ENCODE results near the gene JMJD1C.

JMJD1C gene

GRCh38 chr10:63467841-63468240, 2.1 kb upstream of the JMJD1C start:
- ChIA-PET CTCF (no interaction called here), POLR2A (no interaction called here)
- H3K27ac ChIP-seq (ENCODE audit: extremely low read depth, low read depth, low read length), result no peak overlapping the region
- no peak overlapping the region for H3K4me3 ChIP-seq (ENCODE audit: low read depth, low read length)
- H3K36me3 ChIP-seq (ENCODE audit: control insufficient read depth in 2 of 2, insufficient read depth in 1 of 2, low read length in 2 of 2), result no peaks in the 10 kb centered on the region
- H3K9me3 ChIP-seq (ENCODE audit: control insufficient read depth, insufficient read depth, low read depth, low read length), result no peaks in the 10 kb centered on the region
- TF ChIP-seq SCRT2 (tag by site-specific recombination; IDR thresholded peaks at IDR 0.05) (peak; percentile 57; the same call in 1 of the 2 replicates), MEIS1 (CRISPR knock-in tag; IDR thresholded peaks at IDR 0.05; ENCODE audit: borderline replicate concordance) (no peak), ZBTB11 (tag by site-specific recombination; conservative IDR thresholded peaks at IDR 0.05; ENCODE audit: low read depth) (no peak), PRDM6 (tag by site-specific recombination; IDR thresholded peaks at IDR 0.05) (peak; percentile 84), IKZF3 (tag by site-specific recombination; IDR thresholded peaks at IDR 0.05) (0 out of 2 replicates have a peak, but pooled peaks have one; percentile 56)
- H3K4me1 ChIP-seq (ENCODE audit: control insufficient read depth, insufficient read depth, low read length), result peaks cover 7% of the 10 kb centered on the region; the same call in 1 of the 2 replicates

GRCh38 chr10:63466144-63466935, 563 bp upstream of the JMJD1C start:
- no peaks in the 10 kb centered on the region for H3K36me3 ChIP-seq (ENCODE audit: control insufficient read depth in 2 of 2, insufficient read depth in 1 of 2, low read length in 2 of 2)
- H3K4me1 ChIP-seq (ENCODE audit: control insufficient read depth, insufficient read depth, low read length), result peaks cover 5% of the 10 kb centered on the region; the same call in 1 of the 2 replicates
- ChIA-PET POLR2A (interaction anchor here (1.1 to 3.6 kb wide), 3 partner anchors 49 to 163 kb away, joined by 4 to 26 read pairs (median 4); partner anchors contain the start of gene REEP3), CTCF (interaction anchor here (0.5 to 1.4 kb wide), 5 partner anchors 32 to 306 kb away, joined by 4 to 5 read pairs (median 5); no protein-coding TSS in a partner anchor)
- peak overlapping the region; percentile 98 for H3K4me3 ChIP-seq (ENCODE audit: low read depth, low read length)
- peak overlapping the region; percentile 95 for H3K27ac ChIP-seq (ENCODE audit: extremely low read depth, low read depth, low read length)
- no peaks in the 10 kb centered on the region for H3K9me3 ChIP-seq (ENCODE audit: control insufficient read depth, insufficient read depth, low read depth, low read length)
- TF ChIP-seq ZNF555 (tag by site-specific recombination; conservative IDR thresholded peaks at IDR 0.05) (no peak), ZNF169 (tag by site-specific recombination; IDR thresholded peaks at IDR 0.05) (no peak), ZNF621 (tag by site-specific recombination; IDR thresholded peaks at IDR 0.05) (no peak), ZNF121 (tag by site-specific recombination; IDR thresholded peaks at IDR 0.05) (no peak), TSHZ1 (tag by site-specific recombination; IDR thresholded peaks at IDR 0.05; ENCODE audit: borderline replicate concordance) (no peak), ZNF24 (tag by site-specific recombination; IDR thresholded peaks at IDR 0.05) (no peak), ZNF133 (tag by site-specific recombination; IDR thresholded peaks at IDR 0.05) (no peak), ZBTB8A (tag by site-specific recombination; IDR thresholded peaks at IDR 0.05) (peak; percentile 59), GLI4 (tag by site-specific recombination; IDR thresholded peaks at IDR 0.05) (no peak), ZNF707 (tag by site-specific recombination; IDR thresholded peaks at IDR 0.05) (no peak), ZNF600 (tag by site-specific recombination; IDR thresholded peaks at IDR 0.05) (peak; percentile 51), ZNF776 (tag by site-specific recombination; IDR thresholded peaks at IDR 0.05; ENCODE audit: borderline replicate concordance) (no peak), TRIM28 (IDR thresholded peaks at IDR 0.05; ENCODE audit: borderline replicate concordance, low read length) (no peak), ZNF677 (tag by site-specific recombination; IDR thresholded peaks at IDR 0.05) (no peak), MEIS1 (CRISPR knock-in tag; IDR thresholded peaks at IDR 0.05; ENCODE audit: borderline replicate concordance) (no peak), ZNF214 (tag by site-specific recombination; IDR thresholded peaks at IDR 0.05; ENCODE audit: borderline replicate concordance) (no peak), ZNF843 (tag by site-specific recombination; IDR thresholded peaks at IDR 0.05) (no peak), ZSCAN23 (tag by site-specific recombination; IDR thresholded peaks at IDR 0.05) (no peak), ZNF335 (tag by site-specific recombination; conservative IDR thresholded peaks at IDR 0.05) (no peak), GLIS1 (tag by site-specific recombination; IDR thresholded peaks at IDR 0.05) (no peak), BCL11A (tag by site-specific recombination; IDR thresholded peaks at IDR 0.05; ENCODE audit: low read depth) (no peak), OVOL3 (tag by site-specific recombination; IDR thresholded peaks at IDR 0.05) (no peak), ZNF266 (tag by site-specific recombination; IDR thresholded peaks at IDR 0.05; ENCODE audit: low read depth) (peak; percentile 5; the same call in 1 of the 2 replicates)

All from HEK293 (cell line).